OCI-LY3 (cell line): ENCODE results near the gene PLAC8.

Source experiments
- H2AFZ ChIP-seq: fragments of 200-600, 300-600 bp; shearing (Covaris generic); 2 replicates; pipeline ENCODE4 v1.6.0; 2014; ENCODE audit warnings: antibody characterized with exemption, low read depth, low read length
- H3K27ac ChIP-seq: fragments of 200-600, 300-600 bp; sonication (generic); 2 replicates; pipeline ENCODE4 v1.5.1; 2014; ENCODE audit warnings: mild to moderate bottlenecking, low read length, moderate library complexity, mixed read lengths
- H3K27me3 ChIP-seq: fragments of 200-600, 300-600 bp; sonication (generic); 2 replicates; pipeline ENCODE4 v1.6.1; 2014; ENCODE audit warnings: low read depth, low read length, mixed read lengths
- H3K36me3 ChIP-seq: fragments of 200-600, 300-600 bp; sonication (generic); replicated peaks from 2 replicates; pipeline ENCODE3; 2014; ENCODE audit warnings: low read depth, low read length, mixed read lengths
- H3K4me1 ChIP-seq: fragments of 300-600, 200-600 bp; sonication (generic); 2 replicates; pipeline ENCODE4 v1.6.1; 2014; ENCODE audit warnings: low read length, mixed read lengths
- H3K4me2 ChIP-seq: fragments of 200-600, 300-600 bp; sonication (generic); 2 replicates; pipeline ENCODE4 v1.6.1; 2014; ENCODE audit warnings: low read length, mixed read lengths
- H3K4me3 ChIP-seq: fragments of 300-600, 200-600 bp; sonication (generic); 2 replicates; pipeline ENCODE4 v1.5.1; 2014; ENCODE audit warnings: antibody characterized with exemption, mild to moderate bottlenecking, low read length, moderate library complexity
- H3K79me2 ChIP-seq: fragments of 300-600, 200-600 bp; shearing (Covaris generic); 2 replicates; pipeline ENCODE4 v1.6.1; 2014; ENCODE audit warnings: mild to moderate bottlenecking, low read length, mixed read lengths
- H3K9ac ChIP-seq: fragments of 300-600, 200-600 bp; shearing (Covaris generic); 2 replicates; pipeline ENCODE4 v1.6.0; 2014; ENCODE audit warnings: mild to moderate bottlenecking, low read length, moderate library complexity
- H3K9me3 ChIP-seq: fragments of 200-600, 300-600 bp; shearing (Covaris generic); 2 replicates; pipeline ENCODE4 v1.6.1; 2014; ENCODE audit warnings: low read length, mixed read lengths; ENCODE audit not compliant: insufficient read depth
- H4K20me1 ChIP-seq: fragments of 200-600, 300-600 bp; sonication (generic); 2 replicates; pipeline ENCODE4 v1.6.1; 2016; ENCODE audit warnings: low read length, mixed read lengths; ENCODE audit not compliant: insufficient read depth
- CTCF ChIP-seq: fragments of 200-600, 300-600 bp; sonication (generic); IDR thresholded peaks from 2 replicates; pipeline ENCODE4 v1.5.1; 2014; ENCODE audit warnings: antibody characterized with exemption, low read length, low read depth
- EZH2phosphoT487 ChIP-seq: fragments of 200-600 bp; shearing (Covaris generic); IDR thresholded peaks from 2 replicates; pipeline ENCODE4 v1.6.1; 2018; ENCODE audit warnings: antibody characterized with exemption, mixed run types, low read depth

The PLAC8 gene

GRCh38 chr4:83139514-83140156 is 25.1 kb upstream of the PLAC8 start:
- no peak overlapping the region for H3K4me2 ChIP-seq
- H3K4me1 ChIP-seq = peaks cover 5% of the 10 kb centered on the region; the same call in 1 of the 2 replicates
- H3K36me3 ChIP-seq = peaks cover 11% of the 10 kb centered on the region
- H3K4me3 ChIP-seq = no peak overlapping the region
- H2AFZ ChIP-seq = no peak overlapping the region
- TF ChIP-seq EZH2phosphoT487 (no peak), CTCF (no peak)
- H3K27me3 ChIP-seq = no peaks in the 10 kb centered on the region
- no peaks in the 10 kb centered on the region for H3K79me2 ChIP-seq
- H3K9me3 ChIP-seq = peaks cover 9% of the 10 kb centered on the region
- no peaks in the 10 kb centered on the region for H4K20me1 ChIP-seq
- no peak overlapping the region for H3K27ac ChIP-seq
- no peak overlapping the region for H3K9ac ChIP-seq

- no peak overlapping the region for H3K9ac ChIP-seq
- H3K27ac ChIP-seq = no peak overlapping the region
- no peaks in the 10 kb centered on the region for H3K79me2 ChIP-seq
Measured at GRCh38 chr4:83138946-83139345, 24.4 kb upstream of the PLAC8 start.

GRCh38 chr4:83132065-83132464 is 17.5 kb upstream of the PLAC8 start:
- H3K9me3 ChIP-seq = no peaks in the 10 kb centered on the region
- H2AFZ ChIP-seq = no peak overlapping the region
- H4K20me1 ChIP-seq = no peaks in the 10 kb centered on the region
- H3K36me3 ChIP-seq = no peaks in the 10 kb centered on the region
- H3K27me3 ChIP-seq = no peaks in the 10 kb centered on the region
- no peak overlapping the region for H3K4me3 ChIP-seq
- no peaks in the 10 kb centered on the region for H3K79me2 ChIP-seq
- H3K4me2 ChIP-seq = peak overlapping the region; percentile 37
- H3K27ac ChIP-seq = no peak overlapping the region
- H3K9ac ChIP-seq = no peak overlapping the region
- peaks cover 19% of the 10 kb centered on the region for H3K4me1 ChIP-seq
- TF ChIP-seq CTCF (no peak), EZH2phosphoT487 (no peak)

More at GRCh38 chr4:83138946-83139345, 24.4 kb upstream of the PLAC8 start:
- no peak overlapping the region for H3K4me3 ChIP-seq
- H3K27me3 ChIP-seq = no peaks in the 10 kb centered on the region
- no peak for TF ChIP-seq CTCF
- no peak for TF ChIP-seq EZH2phosphoT487
- H4K20me1 ChIP-seq = no peaks in the 10 kb centered on the region
- H3K4me2 ChIP-seq = no peak overlapping the region
- H2AFZ ChIP-seq = no peak overlapping the region
- peaks cover 9% of the 10 kb centered on the region for H3K9me3 ChIP-seq
- peaks cover 11% of the 10 kb centered on the region for H3K36me3 ChIP-seq
- H3K4me1 ChIP-seq = peaks cover 5% of the 10 kb centered on the region; the same call in 1 of the 2 replicates

GRCh38 chr4:83129264-83129663 is 14.7 kb upstream of the PLAC8 start:
- no peak overlapping the region for H3K27ac ChIP-seq

More at GRCh38 chr4:83129264-83129663, 14.7 kb upstream of the PLAC8 start:
- Histone ChIP-seq H3K79me2 (no peaks in the 10 kb centered on the region), H3K4me1 (peaks cover 36% of the 10 kb centered on the region), H3K36me3 (no peaks in the 10 kb centered on the region), H3K4me2 (no peak overlapping the region), H2AFZ (no peak overlapping the region), H3K27me3 (no peaks in the 10 kb centered on the region), H4K20me1 (no peaks in the 10 kb centered on the region), H3K9ac (no peak overlapping the region), H3K9me3 (no peaks in the 10 kb centered on the region), H3K4me3 (no peak overlapping the region)
- TF ChIP-seq EZH2phosphoT487 (no peak), CTCF (no peak)
